IMR-90 (cell line): ENCODE measurements around the gene CERK.
"Not testable (repeated sequence)": the region's sequence is repeated elsewhere in the genome, so short reads cannot be mapped to it uniquely, and the experiment has no call there.

Source experiments
- BHLHE40 ChIP-seq: fragments of 150-350 bp; IDR thresholded peaks from 2 replicates; pipeline ENCODE4 v1.6.1; 2016; ENCODE audit warnings: mild to moderate bottlenecking, low read depth, low read length
- CEBPB ChIP-seq: IDR thresholded peaks from 2 replicates; pipeline ENCODE4 v1.6.1; 2012; ENCODE audit warnings: low read depth, low read length, improper control_type of control experiment
- FOS ChIP-seq: fragments of 150-350 bp; IDR thresholded peaks from 2 replicates; pipeline ENCODE4 v1.6.1; 2016; ENCODE audit warnings: low read depth, low read length
- MAZ ChIP-seq: IDR thresholded peaks from 2 replicates; pipeline ENCODE4 v1.6.1; 2012; ENCODE audit warnings: low read depth, mild to moderate bottlenecking, low read length, improper control_type of control experiment, moderate library complexity, borderline replicate concordance
- MXI1 ChIP-seq: IDR thresholded peaks from 2 replicates; pipeline ENCODE4 v1.6.1; 2012; ENCODE audit warnings: low read depth, mild to moderate bottlenecking, low read length, moderate library complexity, borderline replicate concordance
- NFE2L2 ChIP-seq: fragments of 150-350 bp; IDR thresholded peaks from 2 replicates; pipeline ENCODE4 v1.6.1; 2016; ENCODE audit warnings: low read depth, mild to moderate bottlenecking, low read length
- POLR2A ChIP-seq: IDR thresholded peaks from 2 replicates; pipeline ENCODE4 v1.6.1; 2012; ENCODE audit warnings: mild to moderate bottlenecking, low read depth, low read length
- RAD21 ChIP-seq: IDR thresholded peaks from 2 replicates; pipeline ENCODE4 v1.6.1; 2012; ENCODE audit warnings: low read length, improper control_type of control experiment
- RCOR1 ChIP-seq: IDR thresholded peaks from 2 replicates; pipeline ENCODE4 v1.6.1; 2012; ENCODE audit warnings: mild to moderate bottlenecking, low read length, improper control_type of control experiment; ENCODE audit not compliant: insufficient replicate concordance
- RFX5 ChIP-seq: IDR thresholded peaks from 2 replicates; pipeline ENCODE4 v1.8.0; 2012; ENCODE audit warnings: low read depth, mild to moderate bottlenecking, low read length, moderate library complexity
- SMC3 ChIP-seq: fragments of 150-350 bp; IDR thresholded peaks from 2 replicates; pipeline ENCODE4 v1.6.1; 2016; ENCODE audit warnings: low read depth, mild to moderate bottlenecking, antibody characterized with exemption, low read length, moderate library complexity
- TF ChIP-seq, protein P1 (sequence below): conservative IDR thresholded peaks from 2 replicates; pipeline ENCODE4 v1.5.1; 2012; ENCODE audit warnings: mild to moderate bottlenecking, low read depth, low read length, improper control_type of control experiment
- TF ChIP-seq, protein P2 (sequence below): fragments of 150-350 bp; IDR thresholded peaks from 2 replicates; pipeline ENCODE4 v1.6.1; 2017; ENCODE audit warnings: mild to moderate bottlenecking, antibody characterized with exemption, low read length, low read depth
- TF ChIP-seq, protein P3 (sequence below): fragments of 150-350 bp; IDR thresholded peaks from 2 replicates; pipeline ENCODE4 v1.6.1; 2016; ENCODE audit warnings: low read depth, mild to moderate bottlenecking, low read length, moderate library complexity, borderline replicate concordance

DNA sequence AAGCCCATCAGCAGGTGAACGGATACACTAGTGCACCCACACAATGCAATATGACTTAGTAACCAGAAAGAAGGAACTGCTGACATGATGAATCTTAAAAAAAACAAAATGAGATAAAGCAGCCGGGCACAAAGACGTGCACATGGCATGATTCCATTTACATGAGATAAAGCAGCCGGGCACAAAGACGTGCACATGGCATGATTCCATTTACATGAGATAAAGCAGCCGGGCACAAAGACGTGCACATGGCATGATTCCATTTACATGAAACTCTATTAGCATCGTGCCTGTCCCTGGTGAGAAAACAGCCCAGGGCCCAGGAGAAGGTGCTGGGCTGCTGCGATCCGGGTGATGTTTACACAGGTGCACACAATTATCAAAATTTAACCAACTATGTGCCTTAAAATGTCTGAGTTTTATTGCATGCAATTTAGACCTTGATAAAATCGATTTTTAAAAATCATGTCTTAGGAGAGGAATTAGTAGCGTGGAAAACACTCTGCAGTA, 3.8 kb downstream of the CERK start:
- TF ChIP-seq, protein P1, sequence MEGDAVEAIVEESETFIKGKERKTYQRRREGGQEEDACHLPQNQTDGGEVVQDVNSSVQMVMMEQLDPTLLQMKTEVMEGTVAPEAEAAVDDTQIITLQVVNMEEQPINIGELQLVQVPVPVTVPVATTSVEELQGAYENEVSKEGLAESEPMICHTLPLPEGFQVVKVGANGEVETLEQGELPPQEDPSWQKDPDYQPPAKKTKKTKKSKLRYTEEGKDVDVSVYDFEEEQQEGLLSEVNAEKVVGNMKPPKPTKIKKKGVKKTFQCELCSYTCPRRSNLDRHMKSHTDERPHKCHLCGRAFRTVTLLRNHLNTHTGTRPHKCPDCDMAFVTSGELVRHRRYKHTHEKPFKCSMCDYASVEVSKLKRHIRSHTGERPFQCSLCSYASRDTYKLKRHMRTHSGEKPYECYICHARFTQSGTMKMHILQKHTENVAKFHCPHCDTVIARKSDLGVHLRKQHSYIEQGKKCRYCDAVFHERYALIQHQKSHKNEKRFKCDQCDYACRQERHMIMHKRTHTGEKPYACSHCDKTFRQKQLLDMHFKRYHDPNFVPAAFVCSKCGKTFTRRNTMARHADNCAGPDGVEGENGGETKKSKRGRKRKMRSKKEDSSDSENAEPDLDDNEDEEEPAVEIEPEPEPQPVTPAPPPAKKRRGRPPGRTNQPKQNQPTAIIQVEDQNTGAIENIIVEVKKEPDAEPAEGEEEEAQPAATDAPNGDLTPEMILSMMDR: not testable (repeated sequence)
- not testable (repeated sequence) for TF ChIP-seq RAD21, RFX5, SMC3, FOS, RCOR1, POLR2A, MAZ, NFE2L2, MXI1, CEBPB, BHLHE40
- TF ChIP-seq, protein P2, sequence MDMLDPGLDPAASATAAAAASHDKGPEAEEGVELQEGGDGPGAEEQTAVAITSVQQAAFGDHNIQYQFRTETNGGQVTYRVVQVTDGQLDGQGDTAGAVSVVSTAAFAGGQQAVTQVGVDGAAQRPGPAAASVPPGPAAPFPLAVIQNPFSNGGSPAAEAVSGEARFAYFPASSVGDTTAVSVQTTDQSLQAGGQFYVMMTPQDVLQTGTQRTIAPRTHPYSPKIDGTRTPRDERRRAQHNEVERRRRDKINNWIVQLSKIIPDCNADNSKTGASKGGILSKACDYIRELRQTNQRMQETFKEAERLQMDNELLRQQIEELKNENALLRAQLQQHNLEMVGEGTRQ: not testable (repeated sequence)
- TF ChIP-seq, protein P3, sequence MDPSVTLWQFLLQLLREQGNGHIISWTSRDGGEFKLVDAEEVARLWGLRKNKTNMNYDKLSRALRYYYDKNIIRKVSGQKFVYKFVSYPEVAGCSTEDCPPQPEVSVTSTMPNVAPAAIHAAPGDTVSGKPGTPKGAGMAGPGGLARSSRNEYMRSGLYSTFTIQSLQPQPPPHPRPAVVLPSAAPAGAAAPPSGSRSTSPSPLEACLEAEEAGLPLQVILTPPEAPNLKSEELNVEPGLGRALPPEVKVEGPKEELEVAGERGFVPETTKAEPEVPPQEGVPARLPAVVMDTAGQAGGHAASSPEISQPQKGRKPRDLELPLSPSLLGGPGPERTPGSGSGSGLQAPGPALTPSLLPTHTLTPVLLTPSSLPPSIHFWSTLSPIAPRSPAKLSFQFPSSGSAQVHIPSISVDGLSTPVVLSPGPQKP: not testable (repeated sequence)
